ENCODE measurements around the gene NUP210L.

- TF ChIP-seq NR2F2 (IDR thresholded peaks at IDR 0.05; ENCODE audit: borderline replicate concordance, low read depth) (no peak), ZNF235 (CRISPR knock-in tag; IDR thresholded peaks at IDR 0.05; ENCODE audit: borderline replicate concordance) (no peak), HCFC1 (IDR thresholded peaks at IDR 0.05; ENCODE audit: low read depth, low read length) (no peak), ZFP91 (CRISPR knock-in tag; IDR thresholded peaks at IDR 0.05; ENCODE audit: borderline replicate concordance) (no peak), ERF (CRISPR knock-in tag; IDR thresholded peaks at IDR 0.05) (no peak), MIER2 (CRISPR knock-in tag; IDR thresholded peaks at IDR 0.05) (no peak), EZH2 (conservative IDR thresholded peaks at IDR 0.05; ENCODE audit: low read depth, low read length) (no peak), CTCF (CRISPR knock-in tag; IDR thresholded peaks at IDR 0.05) (no peak)
Measured at GRCh38 chr1:154174654-154175053, 19.8 kb upstream of the NUP210L start.

Data from HepG2 (cell line).